IMR-90 (cell line): ENCODE measurements around the gene C10orf71. TPM values are rescaled to one million over a fixed set of nuclear protein-coding genes. Genes with fewer than 3 reads are reported as not detected.

Source experiments
- ATAC-seq: fragments of 200-7000 bp; cut with Tn5 transposase; 2 replicates; pipeline ENCODE4 v1.9.1; 2020; ENCODE audit warnings: low read depth, mild to moderate bottlenecking, moderate library complexity
- BruUV-seq: library from RNA; stranded (reverse); fragments of 400-500 nt; replicated peaks from 2 replicates; lab custom pipeline; 2021; lab: Mats Ljungman, UMichigan
- CTCF ChIA-PET: fragments of 300-600 bp; formaldehyde crosslinking; extraction: SDS; loops from one replicate; lab custom pipeline; 2021; ENCODE audit warnings: antibody characterized with exemption; lab: Yijun Ruan, JAX
- POLR2A ChIA-PET: fragments of 300-600 bp; sonication (Branson Sonifier 250); formaldehyde crosslinking; loops from one replicate; lab custom pipeline; 2022; ENCODE audit warnings: antibody characterized with exemption; ENCODE audit not compliant: unreplicated experiment; lab: Charles Lee
- DNase-seq: peaks from one replicate; pipeline ENCODE4 v3.0.0; 2013
- H2AFZ ChIP-seq: replicated peaks from 2 replicates; pipeline ENCODE3; 2013; ENCODE audit warnings: low read length, mild to moderate bottlenecking; ENCODE audit not compliant: poor library complexity
- H2AK5ac ChIP-seq: 2 replicates; pipeline ENCODE4 v1.6.1; 2013; ENCODE audit warnings: low read depth, low read length, inconsistent platforms
- H2AK9ac ChIP-seq: replicated peaks from 2 replicates; pipeline ENCODE3; 2013; ENCODE audit warnings: mild to moderate bottlenecking, low read depth, low read length, moderate library complexity; ENCODE audit not compliant: poor library complexity
- H2BK120ac ChIP-seq: 2 replicates; pipeline ENCODE4 v1.6.1; 2013; ENCODE audit warnings: low read depth, low read length, inconsistent platforms
- H2BK15ac ChIP-seq: 3 replicates; pipeline ENCODE4 v1.6.1; 2013; ENCODE audit warnings: low read depth, low read length, inconsistent platforms
- H2BK20ac ChIP-seq: 2 replicates; pipeline ENCODE4 v1.6.1; 2013; ENCODE audit warnings: low read depth, mild to moderate bottlenecking, inconsistent platforms, low read length, moderate library complexity
- H2BK5ac ChIP-seq: 2 replicates; pipeline ENCODE4 v1.6.1; 2013; ENCODE audit warnings: mild to moderate bottlenecking, low read depth, low read length, inconsistent platforms; ENCODE audit not compliant: poor library complexity, severe bottlenecking
- H3K14ac ChIP-seq: replicated peaks from 2 replicates; pipeline ENCODE4 v1.6.1; 2013; ENCODE audit warnings: low read depth, low read length, inconsistent platforms
- H3K18ac ChIP-seq: 2 replicates; pipeline ENCODE4 v1.6.1; 2013; ENCODE audit warnings: low read depth, low read length, control low read depth
- H3K23ac ChIP-seq: 2 replicates; pipeline ENCODE4 v1.6.1; 2013; ENCODE audit warnings: low read depth, low read length, inconsistent platforms
- H3K27ac ChIP-seq: 2 replicates; pipeline ENCODE4 v1.5.1; 2013; ENCODE audit warnings: mild to moderate bottlenecking, control low read depth, low read length; ENCODE audit not compliant: insufficient read depth
- H3K27me3 ChIP-seq: 2 replicates; pipeline ENCODE4 v1.6.1; 2013; ENCODE audit warnings: low read length; ENCODE audit not compliant: control insufficient read depth, insufficient read depth
- H3K36me3 ChIP-seq: 2 replicates; pipeline ENCODE4 v1.6.1; 2013; ENCODE audit warnings: low read length, mixed read lengths; ENCODE audit not compliant: control insufficient read depth, insufficient read depth
- H3K4ac ChIP-seq: 2 replicates; pipeline ENCODE4 v1.6.1; 2013; ENCODE audit warnings: low read depth, low read length, inconsistent platforms
- H3K4me1 ChIP-seq: 2 replicates; pipeline ENCODE4 v1.6.1; 2013; ENCODE audit warnings: low read length, mixed read lengths; ENCODE audit not compliant: control insufficient read depth, insufficient read depth
- H3K4me2 ChIP-seq: 2 replicates; pipeline ENCODE4 v1.6.1; 2013; ENCODE audit warnings: low read depth, mild to moderate bottlenecking, control low read depth, low read length, moderate library complexity
- H3K4me3 ChIP-seq: 2 replicates; pipeline ENCODE4 v1.5.1; 2013; ENCODE audit warnings: low read depth, mild to moderate bottlenecking, control low read depth, low read length, moderate library complexity; ENCODE audit not compliant: insufficient read depth
- H3K56ac ChIP-seq: 2 replicates; pipeline ENCODE4 v1.6.1; 2013; ENCODE audit warnings: low read length, inconsistent platforms; ENCODE audit not compliant: insufficient read depth; ENCODE audit errors: extremely low read depth
- H3K79me1 ChIP-seq, 2 experiments: 2 replicates each; pipeline ENCODE4 v1.6.1; 2013; ENCODE audit warnings: low read length in 2 of 2, inconsistent platforms in 1 of 2, low read depth in 1 of 2
- H3K9ac ChIP-seq: 2 replicates; pipeline ENCODE4 v1.6.1; 2013; ENCODE audit warnings: low read depth, low read length, control low read depth
- H3K9me1 ChIP-seq: 2 replicates; pipeline ENCODE4 v1.6.1; 2013; ENCODE audit warnings: low read length, inconsistent platforms; ENCODE audit not compliant: insufficient read depth
- H3K9me3 ChIP-seq: 2 replicates; pipeline ENCODE4 v1.6.1; 2013; ENCODE audit warnings: low read length; ENCODE audit not compliant: control insufficient read depth, insufficient read depth
- H4K20me1 ChIP-seq: 2 replicates; pipeline ENCODE4 v1.6.1; 2013; ENCODE audit warnings: low read length, inconsistent platforms; ENCODE audit not compliant: insufficient read depth
- H4K5ac ChIP-seq: 2 replicates; pipeline ENCODE4 v1.6.1; 2013; ENCODE audit warnings: mild to moderate bottlenecking, low read depth, low read length, control low read depth
- H4K8ac ChIP-seq, 2 experiments: 2 replicates each; pipeline ENCODE4 v1.6.1; 2013; ENCODE audit warnings: low read depth in 2 of 2, low read length in 2 of 2, control low read depth in 1 of 2, inconsistent platforms in 1 of 2
- H4K91ac ChIP-seq: 2 replicates; pipeline ENCODE4 v1.6.1; 2013; ENCODE audit warnings: low read depth, low read length, inconsistent platforms; ENCODE audit not compliant: insufficient read depth
- BHLHE40 ChIP-seq: fragments of 150-350 bp; IDR thresholded peaks from 2 replicates; pipeline ENCODE4 v1.6.1; 2016; ENCODE audit warnings: mild to moderate bottlenecking, low read depth, low read length
- CEBPB ChIP-seq: IDR thresholded peaks from 2 replicates; pipeline ENCODE4 v1.6.1; 2012; ENCODE audit warnings: low read depth, low read length, improper control_type of control experiment
- CHD1 ChIP-seq: IDR thresholded peaks from 2 replicates; pipeline ENCODE4 v1.6.1; 2012; ENCODE audit warnings: low read depth, low read length, improper control_type of control experiment
- FOS ChIP-seq: fragments of 150-350 bp; IDR thresholded peaks from 2 replicates; pipeline ENCODE4 v1.6.1; 2016; ENCODE audit warnings: low read depth, low read length
- MAFK ChIP-seq: IDR thresholded peaks from 2 replicates; pipeline ENCODE4 v1.6.1; 2012; ENCODE audit warnings: low read depth, low read length, improper control_type of control experiment
- MAZ ChIP-seq: IDR thresholded peaks from 2 replicates; pipeline ENCODE4 v1.6.1; 2012; ENCODE audit warnings: low read depth, mild to moderate bottlenecking, low read length, improper control_type of control experiment, moderate library complexity, borderline replicate concordance
- MXI1 ChIP-seq: IDR thresholded peaks from 2 replicates; pipeline ENCODE4 v1.6.1; 2012; ENCODE audit warnings: low read depth, mild to moderate bottlenecking, low read length, moderate library complexity, borderline replicate concordance
- NFE2L2 ChIP-seq: fragments of 150-350 bp; IDR thresholded peaks from 2 replicates; pipeline ENCODE4 v1.6.1; 2016; ENCODE audit warnings: low read depth, mild to moderate bottlenecking, low read length
- RAD21 ChIP-seq: IDR thresholded peaks from 2 replicates; pipeline ENCODE4 v1.6.1; 2012; ENCODE audit warnings: low read length, improper control_type of control experiment
- RCOR1 ChIP-seq: IDR thresholded peaks from 2 replicates; pipeline ENCODE4 v1.6.1; 2012; ENCODE audit warnings: mild to moderate bottlenecking, low read length, improper control_type of control experiment; ENCODE audit not compliant: insufficient replicate concordance
- SMC3 ChIP-seq: fragments of 150-350 bp; IDR thresholded peaks from 2 replicates; pipeline ENCODE4 v1.6.1; 2016; ENCODE audit warnings: low read depth, mild to moderate bottlenecking, antibody characterized with exemption, low read length, moderate library complexity
- WGBS, 2 experiments: methylation state at CpG; one replicate each; pipeline versions ENCODE4 v1.1.5 to v1.1.7; 2013; ENCODE audit warnings: missing lambda C conversion rate in 2 of 2; ENCODE audit not compliant: insufficient read length in 1 of 2; ENCODE audit errors: extremely low coverage in 2 of 2; 5-methylcytosine and 5-hydroxymethylcytosine counted together
- dilution Hi-C: fragments of 300-500 bp; cut with HindIII; formaldehyde crosslinking; loops from one replicate; pipeline ENCODE4 v1.14.3; 2018; ENCODE audit warnings: low sequenced_read_pairs; ENCODE audit not compliant: unreplicated experiment
- in situ Hi-C: fragments of 300-500 bp; cut with MboI; formaldehyde crosslinking; loops from 3 replicates; pipeline ENCODE4 v1.14.3; 2019; ENCODE audit warnings: low sequenced_read_pairs, inconsistent platforms, mixed read lengths
- intact Hi-C: fragments of 100-400 bp; cut with micrococcal nuclease; formaldehyde crosslinking; loops from 2 replicates; pipeline ENCODE4 v1.10.0; 2022
- polyA plus RNA-seq, 3 experiments: library from polyadenylated mRNA; depleted of rRNA; stranded (reverse); fragments of >200 nt; gene quantifications; 2 replicates each; pipeline ENCODE4 v1.2.3, GENCODE V29; 2012; ENCODE audit warnings: low replicate concordance in 1 of 3
- total RNA-seq: library from RNA; depleted of rRNA; stranded (reverse); fragments of >200 nt; gene quantifications from 2 replicates; pipeline ENCODE4 v1.2.3, GENCODE V29; 2012
- TF ChIP-seq, protein P1 (sequence below): fragments of 150-350 bp; IDR thresholded peaks from 2 replicates; pipeline ENCODE4 v1.6.1; 2017; ENCODE audit warnings: mild to moderate bottlenecking, antibody characterized with exemption, low read length, low read depth

The C10orf71 gene
- total and polyA plus RNA-seq, 2 of the 4 experiments (the other 2 are of a cell fraction) = not detected

DNA sequence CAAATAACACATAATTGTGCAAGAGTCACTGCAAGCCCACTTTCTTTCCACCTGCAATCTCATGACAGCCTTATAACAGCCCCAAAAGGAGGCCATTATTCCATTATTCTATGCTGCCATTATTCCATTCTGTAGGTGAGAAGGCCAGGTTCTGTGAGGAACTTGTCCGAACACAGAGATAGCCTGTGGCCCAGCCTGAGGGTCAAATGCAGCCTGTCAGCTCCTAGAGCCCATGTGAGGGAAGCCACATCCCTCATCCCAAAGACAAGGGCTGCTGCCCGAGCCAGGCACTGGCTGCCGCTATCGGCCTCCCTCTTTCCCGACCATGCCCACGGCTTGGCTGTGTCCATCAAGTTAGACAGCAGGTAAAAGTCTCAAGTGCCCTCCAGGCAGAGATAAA, 24.1 kb upstream of the C10orf71 start:
- WGBS, 2 experiments = no CpG with 5 or more reads among the region's 6 CpGs
- no peak overlapping the region for H4K91ac ChIP-seq
- no peaks in the 10 kb centered on the region for H3K4me1 ChIP-seq
- no peaks in the 10 kb centered on the region for H3K79me1 ChIP-seq
- no peak overlapping the region for H3K9ac ChIP-seq
- H3K4me2 ChIP-seq = no peak overlapping the region
- H2BK120ac ChIP-seq = no peak overlapping the region
- no peak overlapping the region for H3K4me3 ChIP-seq
- no peak for DNase-seq
- intact Hi-C loops (no loop called here), dilution Hi-C loops (no loop called here), in situ Hi-C loops (no loop called here)
- H3K9me3 ChIP-seq = no peaks in the 10 kb centered on the region
- H3K14ac ChIP-seq = no peak overlapping the region
- ChIA-PET POLR2A (no interaction called here), CTCF (no interaction called here)
- H3K23ac ChIP-seq = no peak overlapping the region
- H3K27me3 ChIP-seq = peaks cover 32% of the 10 kb centered on the region
- no peak overlapping the region for H2AFZ ChIP-seq
- H3K36me3 ChIP-seq = no peaks in the 10 kb centered on the region
- TF ChIP-seq BHLHE40 (no peak), RAD21 (no peak), FOS (no peak), NFE2L2 (no peak), MXI1 (no peak), CHD1 (no peak), MAZ (no peak), RCOR1 (no peak), CEBPB (no peak), MAFK (no peak), SMC3 (no peak)
- TF ChIP-seq, protein P1, sequence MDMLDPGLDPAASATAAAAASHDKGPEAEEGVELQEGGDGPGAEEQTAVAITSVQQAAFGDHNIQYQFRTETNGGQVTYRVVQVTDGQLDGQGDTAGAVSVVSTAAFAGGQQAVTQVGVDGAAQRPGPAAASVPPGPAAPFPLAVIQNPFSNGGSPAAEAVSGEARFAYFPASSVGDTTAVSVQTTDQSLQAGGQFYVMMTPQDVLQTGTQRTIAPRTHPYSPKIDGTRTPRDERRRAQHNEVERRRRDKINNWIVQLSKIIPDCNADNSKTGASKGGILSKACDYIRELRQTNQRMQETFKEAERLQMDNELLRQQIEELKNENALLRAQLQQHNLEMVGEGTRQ = no peak
- no peak overlapping the region for H3K56ac ChIP-seq
- H4K8ac ChIP-seq = no peak overlapping the region
- H2BK15ac ChIP-seq = no peak overlapping the region
- H2BK20ac ChIP-seq = no peak overlapping the region
- no peaks in the 10 kb centered on the region; the same call in 1 of the 2 replicates for H4K20me1 ChIP-seq
- no TSS peak for BruUV-seq
- H2AK5ac ChIP-seq = no peak overlapping the region
- no peak overlapping the region for H4K5ac ChIP-seq
- H2BK5ac ChIP-seq = no peak overlapping the region
- no peak for ATAC-seq
- no peaks in the 10 kb centered on the region for H3K9me1 ChIP-seq
- no peak overlapping the region for H2AK9ac ChIP-seq
- no peak overlapping the region for H3K4ac ChIP-seq
- H3K27ac ChIP-seq = no peak overlapping the region
- H3K18ac ChIP-seq = no peak overlapping the region
